Measurements from ENCODE around the gene HEMK1. TPM values are rescaled to one million over a fixed set of nuclear protein-coding genes. Genes with fewer than 3 reads are reported as not detected.

HEMK1 gene
- total RNA-seq, 2 experiments from 2014 or later, result 49.6 to 50.1 TPM

DNA sequence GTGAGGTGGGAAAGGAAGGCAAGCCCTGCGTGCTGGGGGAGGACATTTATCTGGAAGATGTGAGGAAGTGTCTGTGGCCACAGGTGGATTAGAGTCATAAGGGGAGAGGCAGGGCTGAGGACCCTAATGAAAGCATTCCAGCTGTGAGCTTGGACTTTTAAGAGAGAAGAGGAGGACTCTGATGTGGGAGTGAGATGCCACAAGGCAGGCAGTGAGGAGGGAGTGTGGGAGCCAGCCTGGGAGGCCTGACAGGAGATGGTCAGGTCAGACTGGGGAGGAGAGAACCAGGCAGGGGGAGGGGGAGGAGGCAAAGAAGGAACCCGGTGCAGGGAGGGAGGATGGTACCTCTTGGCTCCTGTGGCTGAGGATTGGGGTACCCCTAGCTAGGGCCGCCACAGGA lies 68.6 kb downstream of the HEMK1 start:
- DNase-seq, result no peak
- Mint-ChIP-seq H3K9me3 (no peaks in the 10 kb centered on the region), H3K4me3 (no peak overlapping the region), H3K27me3 (no peaks in the 10 kb centered on the region), H3K36me3 (ENCODE audit: low read depth) (peaks cover 53% of the 10 kb centered on the region), H3K4me1 (peaks cover 52% of the 10 kb centered on the region), H3K27ac (peak overlapping the region; percentile 78)
- POLR2A ChIA-PET, result interaction anchor here (1.6 kb wide), 1 partner anchor 14 kb away, joined by 5 read pairs; no protein-coding TSS in a partner anchor
- CTCF ChIA-PET, result interaction anchor here (1.0 to 2.1 kb wide), 2 partner anchors 15 to 18 kb away, joined by 3 to 5 read pairs; no protein-coding TSS in a partner anchor

DNA sequence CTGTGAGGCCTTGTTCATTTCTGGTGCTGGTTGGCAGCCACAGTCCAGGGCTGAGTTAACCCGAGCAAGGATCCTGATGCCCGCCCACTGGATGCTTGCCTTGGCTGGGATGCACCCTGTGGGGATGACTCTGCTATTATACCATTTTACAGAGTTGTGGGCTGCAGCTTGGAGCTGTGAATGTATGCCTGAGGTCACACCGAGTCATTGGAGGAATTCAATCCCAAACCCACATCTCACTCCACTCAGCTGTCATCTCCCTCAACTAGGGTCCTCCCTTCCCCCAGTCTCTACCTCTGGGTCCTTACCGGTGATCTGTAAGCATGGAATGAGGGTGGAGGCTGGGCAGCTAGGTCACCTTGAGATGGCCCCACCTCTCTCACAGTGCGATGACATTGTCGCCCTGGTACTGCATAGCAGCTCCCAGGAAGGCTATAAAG lies 69.8 kb downstream of the HEMK1 start:
- CTCF ChIA-PET, result no interaction called here
- Mint-ChIP-seq H3K4me3 (no peak overlapping the region), H3K27ac (peak overlapping the region; percentile 45), H3K27me3 (no peaks in the 10 kb centered on the region), H3K9me3 (no peaks in the 10 kb centered on the region), H3K4me1 (peaks cover 40% of the 10 kb centered on the region), H3K36me3 (ENCODE audit: low read depth) (peaks cover 59% of the 10 kb centered on the region)
- POLR2A ChIA-PET, result interaction anchor here (1.0 kb wide), 1 partner anchor 14 kb away, joined by 3 read pairs; no protein-coding TSS in a partner anchor
- no peak for DNase-seq

DNA sequence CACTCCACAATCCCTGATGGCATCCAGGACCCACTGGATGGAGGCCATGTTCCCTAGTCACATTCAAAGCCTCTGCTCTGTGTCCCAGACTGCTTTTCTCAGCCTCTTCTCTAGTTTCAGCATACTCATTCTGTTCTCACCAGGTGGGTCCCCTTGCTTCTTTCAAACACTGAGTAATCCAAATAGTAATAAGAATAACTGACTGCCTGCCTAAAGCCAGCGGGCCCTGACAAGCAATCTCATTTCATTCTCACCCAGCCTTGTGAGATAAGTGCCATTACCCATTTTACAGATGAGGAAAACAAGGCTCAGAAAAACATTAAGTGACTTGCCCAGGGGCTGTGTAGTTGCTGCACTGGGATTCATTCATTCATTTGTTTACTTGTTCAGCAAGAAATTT lies 73.1 kb downstream of the HEMK1 start:
- no peaks in the 10 kb centered on the region for H3K27me3 Mint-ChIP-seq
- H3K4me3 Mint-ChIP-seq, result no peak overlapping the region
- POLR2A ChIA-PET, result no interaction called here
- CTCF ChIA-PET, result no interaction called here
- no peak for DNase-seq
- peaks cover 75% of the 10 kb centered on the region for H3K36me3 Mint-ChIP-seq (ENCODE audit: low read depth)
- peaks cover 18% of the 10 kb centered on the region for H3K4me1 Mint-ChIP-seq
- no peaks in the 10 kb centered on the region for H3K9me3 Mint-ChIP-seq
- no peak overlapping the region for H3K27ac Mint-ChIP-seq

- no peak overlapping the region for H3K27ac Mint-ChIP-seq
- POLR2A ChIA-PET, result interaction anchor here (1.5 kb wide), 1 partner anchor 58 kb away, joined by 3 read pairs; no protein-coding TSS in a partner anchor
Measured at GRCh38 chr3:50644561-50644960, 75.2 kb downstream of the HEMK1 start.

DNA sequence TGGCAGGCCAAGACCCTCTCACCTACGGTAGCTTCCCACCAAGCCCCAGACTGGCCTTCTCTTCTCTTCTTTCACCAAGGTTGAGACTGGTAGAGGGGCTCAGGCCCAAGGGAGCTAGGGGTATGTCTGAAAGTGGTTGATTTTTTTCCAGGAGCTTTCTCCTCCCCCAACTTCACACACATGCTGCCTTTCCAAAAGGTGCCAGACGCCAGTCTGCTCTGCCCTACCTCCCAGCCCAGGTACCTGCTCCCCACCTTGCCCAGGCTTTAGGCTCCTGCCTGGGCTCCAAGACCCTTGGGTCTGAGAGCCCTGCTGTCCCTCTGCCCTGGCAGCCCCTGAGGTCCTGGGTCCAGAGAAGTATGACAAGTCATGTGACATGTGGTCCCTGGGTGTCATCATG lies 76.1 kb downstream of the HEMK1 start:
- peaks cover 71% of the 10 kb centered on the region for H3K36me3 Mint-ChIP-seq (ENCODE audit: low read depth)
- peaks cover 2% of the 10 kb centered on the region for H3K4me1 Mint-ChIP-seq
- H3K27ac Mint-ChIP-seq, result no peak overlapping the region

More at GRCh38 chr3:50644561-50644960, 75.2 kb downstream of the HEMK1 start:
- Mint-ChIP-seq H3K4me3 (no peak overlapping the region), H3K9me3 (no peaks in the 10 kb centered on the region), H3K4me1 (peaks cover 2% of the 10 kb centered on the region), H3K36me3 (ENCODE audit: low read depth) (peaks cover 73% of the 10 kb centered on the region), H3K27me3 (no peaks in the 10 kb centered on the region)
- no peak for DNase-seq
- CTCF ChIA-PET, result interaction anchor here (1.2 to 1.3 kb wide), 2 partner anchors 9 to 28 kb away, joined by 4 read pairs; no protein-coding TSS in a partner anchor

More for the DNA sequence above, 76.1 kb downstream of the HEMK1 start:
- no peaks in the 10 kb centered on the region for H3K9me3 Mint-ChIP-seq
- H3K27me3 Mint-ChIP-seq, result no peaks in the 10 kb centered on the region
- no peak overlapping the region for H3K4me3 Mint-ChIP-seq
- ChIA-PET POLR2A (interaction anchor here (1.5 kb wide), 1 partner anchor 59 kb away, joined by 3 read pairs; no protein-coding TSS in a partner anchor), CTCF (interaction anchor here (1.2 kb wide), 1 partner anchor 29 kb away, joined by 4 read pairs; no protein-coding TSS in a partner anchor)
- DNase-seq, result no peak

Other genes starting within 250 kb of the HEMK1 start
- 1 to 10 TPM; 6.7 to 7.2 TPM for gene HYAL2, start 246.8 kb upstream of the HEMK1 start, total RNA-seq
- gene TUSC2, start 241.3 kb upstream of the HEMK1 start, total RNA-seq, result 10 to 100 TPM; 16.8 to 17.9 TPM
- gene RASSF1, start 228.7 kb upstream of the HEMK1 start, total RNA-seq, result 100 to 1,000 TPM; 157 to 160 TPM
- 1 to 10 TPM; 1.7 to 3.2 TPM for gene ZMYND10, start 223.8 kb upstream of the HEMK1 start, total RNA-seq
- gene NPRL2, start 218.7 kb upstream of the HEMK1 start, total RNA-seq, result 10 to 100 TPM; 48.8 to 50.1 TPM
- 10 to 100 TPM; 37.1 to 39.7 TPM for gene CYB561D2, start 218.7 kb upstream of the HEMK1 start, total RNA-seq
- gene TMEM115, start 210.0 kb upstream of the HEMK1 start, total RNA-seq, result 10 to 100 TPM; 22.1 to 22.7 TPM
- gene CACNA2D2, start 65.9 kb upstream of the HEMK1 start, total RNA-seq, result under 1 TPM; 0.45 to 0.55 TPM
- gene C3orf18, start 1.8 kb upstream of the HEMK1 start, total RNA-seq, result 10 to 100 TPM; 14.6 to 17.5 TPM
- gene CISH, start 42.3 kb downstream of the HEMK1 start, total RNA-seq, result 100 to 1,000 TPM; 328 to 335 TPM
- gene MAPKAPK3, start 47.6 kb downstream of the HEMK1 start, total RNA-seq, result 100 to 1,000 TPM; 146 to 157 TPM
- gene DOCK3, start 105.4 kb downstream of the HEMK1 start, total RNA-seq, result 1 to 10 TPM; 1.6 to 1.7 TPM